ENCODE data around the gene AGFG2. TPM values are rescaled to one million over a fixed set of nuclear protein-coding genes. Genes with fewer than 3 reads are reported as not detected.

The AGFG2 gene
- total and polyA plus RNA-seq, 2 of the 13 experiments (the other 11 are each of a cell fraction or from before 2014, with no cell fraction given): 125 to 132 TPM

- FAIRE-seq: no peak
- 3% methylated on average over 1 of the region's 1 CpG for WGBS (ENCODE audit: low lambda C conversion rate)
- POLR2A ChIA-PET: no interaction called here
- TF ChIP-seq HNRNPH1 (optimal IDR thresholded peaks at IDR 0.05; ENCODE audit: low read depth, low read length): no peak
- TF ChIP-seq NR2C2 (CRISPR knock-in tag; IDR thresholded peaks at IDR 0.05; ENCODE audit: borderline replicate concordance): no peak
- TF ChIP-seq DDIT3 (CRISPR knock-in tag; IDR thresholded peaks at IDR 0.05): no peak
- TF ChIP-seq ZNF232 (CRISPR knock-in tag; IDR thresholded peaks at IDR 0.05; ENCODE audit: borderline replicate concordance): no peak
- no peak for TF ChIP-seq NFAT5 (CRISPR knock-in tag; IDR thresholded peaks at IDR 0.05)
- TF ChIP-seq ZNF484 (CRISPR knock-in tag; IDR thresholded peaks at IDR 0.05; ENCODE audit: borderline replicate concordance, low read depth): no peak
- no peak for TF ChIP-seq ATAD3A (CRISPR knock-in tag; IDR thresholded peaks at IDR 0.05)
- TF ChIP-seq CSRNP1 (CRISPR knock-in tag; IDR thresholded peaks at IDR 0.05): no peak
- TF ChIP-seq GATA4 (IDR thresholded peaks at IDR 0.05; ENCODE audit: borderline replicate concordance, low read depth): no peak
- no peak for TF ChIP-seq ZNF768 (CRISPR knock-in tag; IDR thresholded peaks at IDR 0.05)
- no peak for TF ChIP-seq ZBTB44 (CRISPR knock-in tag; IDR thresholded peaks at IDR 0.05)
- no peak for TF ChIP-seq BATF2 (CRISPR knock-in tag; IDR thresholded peaks at IDR 0.05)
- no peak for TF ChIP-seq SIN3B (IDR thresholded peaks at IDR 0.05; ENCODE audit: low read length)
- TF ChIP-seq BCL6 (CRISPR knock-in tag; IDR thresholded peaks at IDR 0.05): no peak
- no peak for TF ChIP-seq NCOA5 (CRISPR knock-in tag; IDR thresholded peaks at IDR 0.05)
Measured at GRCh38 chr7:100520138-100520537, 18.9 kb upstream of the AGFG2 start.

More at GRCh38 chr7:100520138-100520537, 18.9 kb upstream of the AGFG2 start:
- intact Hi-C loops (cut with micrococcal nuclease; ENCODE audit: unreplicated experiment): no loop called here
- Histone ChIP-seq H4K20me1 (ENCODE audit: insufficient read depth, low read length) (no peaks in the 10 kb centered on the region), H3K9me3 (ENCODE audit: low read length) (no peaks in the 10 kb centered on the region), H3K27ac (ENCODE audit: extremely low read length, insufficient read depth, low read length) (no peak overlapping the region), H2AFZ (ENCODE audit: low read length) (no peak overlapping the region), H3K4me2 (ENCODE audit: low read depth, low read length) (no peak overlapping the region), H3K79me2 (ENCODE audit: insufficient read depth, low read length) (no peaks in the 10 kb centered on the region), H3K27me3 (ENCODE audit: control insufficient read depth in 1 of 2, insufficient read depth in 2 of 2, low read length in 2 of 2) (no peaks in the 10 kb centered on the region), H3K36me3 (replicated peaks in 1 of 2; ENCODE audit: control insufficient read depth in 1 of 2, insufficient read depth in 2 of 2, low read length in 2 of 2) (no peaks in the 10 kb centered on the region), H3K9ac (ENCODE audit: insufficient read depth, low read depth, low read length) (no peak overlapping the region), H3K4me3 (replicated peaks in 1 of 3; ENCODE audit: insufficient read depth in 1 of 3, low read depth in 2 of 3, low read length in 3 of 3) (no peak overlapping the region), H3K4me1 (ENCODE audit: insufficient read depth, low read length) (peaks cover 15% of the 10 kb centered on the region)
- no TSS peak for BruUV-seq (replicated peaks)
- CTCF ChIA-PET (ENCODE audit: low intra/inter-chr PET ratio, low total read pairs): no interaction called here
- ATAC-seq (no peak), DNase-seq (ENCODE audit: low spot score) (no peak)
- in situ Hi-C loops (cut with HindIII; ENCODE audit: extremely low pct_ligation_motif_present, low pct_unique_long_range_greater_than_20kb): no loop called here
